HepG2 (cell line): ENCODE data around the gene VILL. TPM values are rescaled to one million over a fixed set of nuclear protein-coding genes. Genes with fewer than 3 reads are reported as not detected.

Experiments used
- ATAC-seq: fragments of 200-7000 bp; cut with Tn5 transposase; 3 replicates; pipeline ENCODE4 v1.9.1; 2020; ENCODE audit warnings: mild to moderate bottlenecking, moderate library complexity
- BruUV-seq: library from RNA; stranded (reverse); fragments of 400-500 nt; replicated peaks from 2 replicates; lab custom pipeline; 2021; lab: Mats Ljungman, UMichigan
- CTCF ChIA-PET: fragments of 300-600 bp; formaldehyde crosslinking; extraction: SDS; loops from one replicate; lab custom pipeline; 2021; ENCODE audit warnings: low total read pairs, inconsistent platforms, low intra/inter-chr PET ratio; lab: Yijun Ruan, JAX
- POLR2A ChIA-PET: fragments of 350-600 bp; sonication (Branson Sonifier 250); formaldehyde crosslinking; loops from one replicate; lab custom pipeline; 2020; ENCODE audit warnings: antibody characterized with exemption, inconsistent platforms; lab: Yijun Ruan, JAX
- DNase-seq: peaks from one replicate; pipeline ENCODE4 v3.0.0-alpha.2; 2015; ENCODE audit warnings: low spot score
- FAIRE-seq: peaks from 3 replicates; lab custom pipeline; 2011; peaks lifted over from hg19 to GRCh38; lab: Jason Lieb, UNC
- H2AFZ ChIP-seq: one replicate; pipeline ENCODE4 v1.6.1; 2011; ENCODE audit warnings: low read length, inconsistent platforms
- H3K27ac ChIP-seq: fragments of 300-600 bp; 3 replicates; pipeline ENCODE4 v1.8.0; 2011; ENCODE audit warnings: mixed run types, mild to moderate bottlenecking, mixed read lengths, low read length, inconsistent platforms; ENCODE audit not compliant: insufficient read depth; ENCODE audit errors: extremely low read length
- H3K27me3 ChIP-seq, 2 experiments: fragments of 200-600 bp in 1 of 2; 2 replicates in 1 of 2; 3 replicates in 1 of 2; pipeline versions ENCODE4 v1.6.0 to v1.8.0; 2011; ENCODE audit warnings: low read length in 2 of 2, mild to moderate bottlenecking in 2 of 2, moderate library complexity in 2 of 2, inconsistent platforms in 1 of 2; ENCODE audit not compliant: insufficient read depth in 2 of 2, control insufficient read depth in 1 of 2
- H3K36me3 ChIP-seq, 2 experiments: fragments of 200-600 bp in 1 of 2; replicated peaks in 1 of 2; 2 replicates in 1 of 2; 3 replicates in 1 of 2; pipeline versions ENCODE4 v1.5.1 to v1.8.0; 2011; ENCODE audit warnings: low read length in 2 of 2, inconsistent platforms in 1 of 2; ENCODE audit not compliant: insufficient read depth in 2 of 2, control insufficient read depth in 1 of 2
- H3K4me1 ChIP-seq: 2 replicates; pipeline ENCODE4 v1.5.1; 2012; ENCODE audit warnings: low read length, inconsistent platforms; ENCODE audit not compliant: insufficient read depth
- H3K4me2 ChIP-seq: 2 replicates; pipeline ENCODE4 v1.6.0; 2011; ENCODE audit warnings: low read depth, low read length, inconsistent platforms
- H3K4me3 ChIP-seq, 3 experiments: fragments of 200-600 bp in 1 of 3; sonication (generic), shearing (Covaris generic) in 1 of 3; replicated peaks in 1 of 3; 2 replicates each; pipeline ENCODE4 v1.5.1; 2011 to 2016; ENCODE audit warnings: low read length in 3 of 3, inconsistent platforms in 2 of 3, low read depth in 2 of 3, mild to moderate bottlenecking in 2 of 3, control low read depth in 1 of 3, mixed read lengths in 1 of 3; ENCODE audit not compliant: insufficient read depth in 1 of 3
- H3K79me2 ChIP-seq: one replicate; pipeline ENCODE4 v1.6.1; 2011; ENCODE audit warnings: low read length, inconsistent platforms; ENCODE audit not compliant: insufficient read depth
- H3K9ac ChIP-seq: 2 replicates; pipeline ENCODE4 v1.6.0; 2011; ENCODE audit warnings: mild to moderate bottlenecking, low read depth, low read length, inconsistent platforms; ENCODE audit not compliant: insufficient read depth
- H3K9me3 ChIP-seq: 2 replicates; pipeline ENCODE4 v1.5.1; 2012; ENCODE audit warnings: mild to moderate bottlenecking, low read length
- H4K20me1 ChIP-seq: 2 replicates; pipeline ENCODE4 v1.6.0; 2011; ENCODE audit warnings: inconsistent platforms, mild to moderate bottlenecking, low read length, moderate library complexity; ENCODE audit not compliant: insufficient read depth
- ATF1 ChIP-seq: IDR thresholded peaks from 2 replicates; pipeline ENCODE4 v1.6.1; 2016; ENCODE audit warnings: mild to moderate bottlenecking, control low read depth
- CCAR2 ChIP-seq: fragments of 200-400 bp; formaldehyde crosslinking; optimal IDR thresholded peaks from 2 replicates; pipeline ENCODE3; 2018; ENCODE audit warnings: low read depth, mild to moderate bottlenecking, low read length, moderate library complexity
- NAIF1 ChIP-seq: sonication (generic); formaldehyde crosslinking; IDR thresholded peaks from 2 replicates; pipeline ENCODE4 v1.5.0; 2020; ENCODE audit warnings: mild to moderate bottlenecking, missing genetic modification reagents, borderline replicate concordance
- NFE2L2 ChIP-seq: fragments of 150-350 bp; IDR thresholded peaks from 2 replicates; pipeline ENCODE4 v1.6.1; 2014; ENCODE audit warnings: low read length
- ZFAT ChIP-seq: sonication (generic); formaldehyde crosslinking; conservative IDR thresholded peaks from 2 replicates; pipeline ENCODE4 v1.8.1; 2023; ENCODE audit warnings: missing genetic modification reagents, inconsistent platforms
- ZNF296 ChIP-seq: sonication (generic); formaldehyde crosslinking; conservative IDR thresholded peaks from 2 replicates; pipeline ENCODE4 v1.5.0; 2020; ENCODE audit warnings: mild to moderate bottlenecking, missing genetic modification reagents
- ZSCAN31 ChIP-seq: sonication (generic); formaldehyde crosslinking; IDR thresholded peaks from 2 replicates; pipeline ENCODE4 v1.5.0; 2020; ENCODE audit warnings: low read depth, mild to moderate bottlenecking, missing genetic modification reagents
- WGBS: methylation state at CpG from one replicate; pipeline ENCODE4 v1.1.6; 2017; ENCODE audit warnings: low lambda C conversion rate; 5-methylcytosine and 5-hydroxymethylcytosine counted together
- in situ Hi-C: cut with HindIII; loops from 2 replicates; pipeline ENCODE4 v1.10.0; 2017; ENCODE audit warnings: low pct_unique_long_range_greater_than_20kb; ENCODE audit not compliant: extremely low pct_ligation_motif_present
- intact Hi-C: fragments of 100-400 bp; cut with micrococcal nuclease; formaldehyde crosslinking; loops from one replicate; pipeline ENCODE4 v1.10.0; 2022; ENCODE audit not compliant: unreplicated experiment
- polyA plus RNA-seq, 8 experiments: library from polyadenylated mRNA; depleted of rRNA in 3 of 8; stranded (reverse) in 7 of 8; unstranded in 1 of 8; fragments of >200 nt; fragmentation: Illumina TruSeq in 4 of 8; extraction: Trizol in 4 of 8; gene quantifications; 2 replicates each; pipeline versions ENCODE4 v1.2.1 to v1.2.3, GENCODE V29; 2011 to 2016; ENCODE audit warnings: low read depth in 4 of 8, missing spikeins in 1 of 8, mixed read lengths in 1 of 8; ENCODE audit not compliant: insufficient read depth in 1 of 8
- total RNA-seq, 5 experiments: library from RNA; depleted of rRNA; stranded (reverse); fragments of >200 nt; fragmentation: Illumina TruSeq; extraction: Trizol; gene quantifications; 2 replicates each; pipeline ENCODE4 v1.2.3, GENCODE V29; 2016; ENCODE audit warnings: low read depth in 1 of 5
- TF ChIP-seq, protein P1 (sequence below): sonication (generic); formaldehyde crosslinking; IDR thresholded peaks from 2 replicates; pipeline ENCODE4 v1.9.0; 2021; ENCODE audit warnings: missing genetic modification reagents, mild to moderate bottlenecking, borderline replicate concordance
- TF ChIP-seq, protein P2 (sequence below): sonication (generic); formaldehyde crosslinking; IDR thresholded peaks from 2 replicates; pipeline ENCODE4 v1.5.0; 2020; ENCODE audit warnings: mild to moderate bottlenecking, missing genetic modification reagents
- TF ChIP-seq, protein P3 (sequence below): IDR thresholded peaks from 2 replicates; pipeline ENCODE4 v1.6.1; 2016
- TF ChIP-seq, protein P4 (sequence below): sonication (generic); formaldehyde crosslinking; conservative IDR thresholded peaks from 2 replicates; pipeline ENCODE4 v1.4.0; 2020; ENCODE audit warnings: missing genetic modification reagents
- TF ChIP-seq, protein P5 (sequence below): sonication (generic); formaldehyde crosslinking; IDR thresholded peaks from 2 replicates; pipeline ENCODE4 v1.4.0; 2020; ENCODE audit warnings: mild to moderate bottlenecking, missing genetic modification reagents

VILL gene
- total and polyA plus RNA-seq, 2 of the 13 experiments (the other 11 are each of a cell fraction or from before 2014, with no cell fraction given): 3.2 to 5.3 TPM

DNA sequence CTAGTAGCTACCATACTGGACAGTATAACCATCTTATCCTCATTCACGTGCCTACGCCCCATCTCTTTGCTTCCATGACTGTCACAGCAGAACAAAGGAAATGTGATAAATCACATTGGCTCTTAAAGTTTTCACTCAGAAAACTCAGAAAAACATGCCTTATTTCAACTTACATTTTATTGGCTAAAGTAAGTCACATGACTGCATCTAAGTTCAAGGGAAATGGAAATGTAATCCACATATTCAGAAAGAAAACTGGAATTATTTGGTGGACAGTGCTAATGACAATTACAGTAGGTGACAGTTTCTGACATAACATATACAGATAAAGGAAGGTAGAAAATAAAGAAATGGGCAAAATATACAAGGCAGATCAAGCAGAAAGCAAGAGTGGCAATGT lies 37.4 kb upstream of the VILL start:
- ATAC-seq (no peak), DNase-seq (no peak), FAIRE-seq (no peak)
- Histone ChIP-seq H3K4me2 (no peak overlapping the region), H3K79me2 (no peaks in the 10 kb centered on the region), H3K4me1 (no peaks in the 10 kb centered on the region), H3K27me3 (no peaks in the 10 kb centered on the region), H3K9ac (no peak overlapping the region), H3K9me3 (no peaks in the 10 kb centered on the region), H4K20me1 (no peaks in the 10 kb centered on the region), H2AFZ (no peak overlapping the region), H3K27ac (no peak overlapping the region), H3K36me3 (peaks cover 12 to 68% of the 10 kb centered on the region in 2 experiments), H3K4me3 (no peak overlapping the region)
- no peak for TF ChIP-seq NAIF1 (CRISPR knock-in tag)
- no peak for TF ChIP-seq CCAR2
- TF ChIP-seq ZFAT: no peak
- intact Hi-C loops (no loop called here), in situ Hi-C loops (no loop called here)
- ChIA-PET POLR2A (no interaction called here), CTCF (no interaction called here)
- WGBS: 97% methylated on average over 2 of the region's 2 CpGs
- BruUV-seq: no TSS peak

DNA sequence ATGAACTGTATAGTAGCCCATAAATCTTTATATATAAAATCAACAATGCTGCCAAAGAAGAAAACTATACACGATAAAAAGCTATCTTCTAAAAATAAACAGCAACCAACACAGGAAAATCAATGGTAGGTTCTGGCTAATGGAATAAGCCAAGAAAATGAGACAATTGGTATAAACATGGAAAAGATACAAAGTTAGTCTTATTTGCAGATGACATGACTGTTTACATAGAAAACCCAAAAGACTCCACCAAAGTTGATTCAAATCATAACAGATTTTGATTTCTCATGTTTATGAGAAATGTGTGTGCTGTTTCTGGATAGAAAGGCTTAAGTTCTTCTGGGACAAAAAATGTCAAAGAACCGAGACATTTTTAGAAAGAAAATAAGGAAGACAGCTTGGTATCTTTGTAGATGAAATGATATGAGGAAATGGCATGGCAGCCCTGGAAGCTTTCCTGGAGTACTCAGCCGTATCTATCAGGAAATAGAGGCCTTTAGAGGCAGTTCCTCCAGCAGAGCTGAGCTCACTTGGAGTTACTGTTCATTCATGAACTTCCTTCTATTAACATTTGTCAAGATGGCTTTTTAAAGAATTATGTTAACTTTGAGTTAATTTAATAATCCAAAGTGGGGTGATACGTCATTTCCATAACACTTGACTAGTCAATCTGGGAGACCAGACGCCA lies 36.7 kb upstream of the VILL start:
- ATAC-seq (no peak), FAIRE-seq (no peak), DNase-seq (no peak)
- 96% methylated on average over 5 of the region's 5 CpGs for WGBS
- Histone ChIP-seq H3K9ac (no peak overlapping the region), H3K36me3 (peaks cover 13 to 69% of the 10 kb centered on the region in 2 experiments), H3K4me3 (no peak overlapping the region), H3K27me3 (no peaks in the 10 kb centered on the region), H3K79me2 (no peaks in the 10 kb centered on the region), H3K4me1 (no peaks in the 10 kb centered on the region), H3K9me3 (no peaks in the 10 kb centered on the region), H2AFZ (no peak overlapping the region), H4K20me1 (no peaks in the 10 kb centered on the region), H3K27ac (no peak overlapping the region), H3K4me2 (no peak overlapping the region)
- TF ChIP-seq, protein P1, sequence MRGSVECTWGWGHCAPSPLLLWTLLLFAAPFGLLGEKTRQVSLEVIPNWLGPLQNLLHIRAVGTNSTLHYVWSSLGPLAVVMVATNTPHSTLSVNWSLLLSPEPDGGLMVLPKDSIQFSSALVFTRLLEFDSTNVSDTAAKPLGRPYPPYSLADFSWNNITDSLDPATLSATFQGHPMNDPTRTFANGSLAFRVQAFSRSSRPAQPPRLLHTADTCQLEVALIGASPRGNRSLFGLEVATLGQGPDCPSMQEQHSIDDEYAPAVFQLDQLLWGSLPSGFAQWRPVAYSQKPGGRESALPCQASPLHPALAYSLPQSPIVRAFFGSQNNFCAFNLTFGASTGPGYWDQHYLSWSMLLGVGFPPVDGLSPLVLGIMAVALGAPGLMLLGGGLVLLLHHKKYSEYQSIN: no peak
- TF ChIP-seq, protein P2, sequence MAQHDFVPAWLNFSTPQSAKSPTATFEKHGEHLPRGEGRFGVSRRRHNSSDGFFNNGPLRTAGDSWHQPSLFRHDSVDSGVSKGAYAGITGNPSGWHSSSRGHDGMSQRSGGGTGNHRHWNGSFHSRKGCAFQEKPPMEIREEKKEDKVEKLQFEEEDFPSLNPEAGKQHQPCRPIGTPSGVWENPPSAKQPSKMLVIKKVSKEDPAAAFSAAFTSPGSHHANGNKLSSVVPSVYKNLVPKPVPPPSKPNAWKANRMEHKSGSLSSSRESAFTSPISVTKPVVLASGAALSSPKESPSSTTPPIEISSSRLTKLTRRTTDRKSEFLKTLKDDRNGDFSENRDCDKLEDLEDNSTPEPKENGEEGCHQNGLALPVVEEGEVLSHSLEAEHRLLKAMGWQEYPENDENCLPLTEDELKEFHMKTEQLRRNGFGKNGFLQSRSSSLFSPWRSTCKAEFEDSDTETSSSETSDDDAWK (CRISPR knock-in tag): no peak
- TF ChIP-seq, protein P3, sequence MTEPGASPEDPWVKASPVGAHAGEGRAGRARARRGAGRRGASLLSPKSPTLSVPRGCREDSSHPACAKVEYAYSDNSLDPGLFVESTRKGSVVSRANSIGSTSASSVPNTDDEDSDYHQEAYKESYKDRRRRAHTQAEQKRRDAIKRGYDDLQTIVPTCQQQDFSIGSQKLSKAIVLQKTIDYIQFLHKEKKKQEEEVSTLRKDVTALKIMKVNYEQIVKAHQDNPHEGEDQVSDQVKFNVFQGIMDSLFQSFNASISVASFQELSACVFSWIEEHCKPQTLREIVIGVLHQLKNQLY (CRISPR knock-in tag): no peak
- TF ChIP-seq ATF1 (CRISPR knock-in tag) (no peak), ZSCAN31 (CRISPR knock-in tag) (no peak), NFE2L2 (no peak), ZNF296 (CRISPR knock-in tag) (no peak)
- TF ChIP-seq, protein P4, sequence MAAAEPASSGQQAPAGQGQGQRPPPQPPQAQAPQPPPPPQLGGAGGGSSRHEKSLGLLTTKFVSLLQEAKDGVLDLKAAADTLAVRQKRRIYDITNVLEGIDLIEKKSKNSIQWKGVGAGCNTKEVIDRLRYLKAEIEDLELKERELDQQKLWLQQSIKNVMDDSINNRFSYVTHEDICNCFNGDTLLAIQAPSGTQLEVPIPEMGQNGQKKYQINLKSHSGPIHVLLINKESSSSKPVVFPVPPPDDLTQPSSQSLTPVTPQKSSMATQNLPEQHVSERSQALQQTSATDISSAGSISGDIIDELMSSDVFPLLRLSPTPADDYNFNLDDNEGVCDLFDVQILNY (CRISPR knock-in tag): no peak
- TF ChIP-seq, protein P5, sequence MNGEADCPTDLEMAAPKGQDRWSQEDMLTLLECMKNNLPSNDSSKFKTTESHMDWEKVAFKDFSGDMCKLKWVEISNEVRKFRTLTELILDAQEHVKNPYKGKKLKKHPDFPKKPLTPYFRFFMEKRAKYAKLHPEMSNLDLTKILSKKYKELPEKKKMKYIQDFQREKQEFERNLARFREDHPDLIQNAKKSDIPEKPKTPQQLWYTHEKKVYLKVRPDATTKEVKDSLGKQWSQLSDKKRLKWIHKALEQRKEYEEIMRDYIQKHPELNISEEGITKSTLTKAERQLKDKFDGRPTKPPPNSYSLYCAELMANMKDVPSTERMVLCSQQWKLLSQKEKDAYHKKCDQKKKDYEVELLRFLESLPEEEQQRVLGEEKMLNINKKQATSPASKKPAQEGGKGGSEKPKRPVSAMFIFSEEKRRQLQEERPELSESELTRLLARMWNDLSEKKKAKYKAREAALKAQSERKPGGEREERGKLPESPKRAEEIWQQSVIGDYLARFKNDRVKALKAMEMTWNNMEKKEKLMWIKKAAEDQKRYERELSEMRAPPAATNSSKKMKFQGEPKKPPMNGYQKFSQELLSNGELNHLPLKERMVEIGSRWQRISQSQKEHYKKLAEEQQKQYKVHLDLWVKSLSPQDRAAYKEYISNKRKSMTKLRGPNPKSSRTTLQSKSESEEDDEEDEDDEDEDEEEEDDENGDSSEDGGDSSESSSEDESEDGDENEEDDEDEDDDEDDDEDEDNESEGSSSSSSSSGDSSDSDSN: no peak
- BruUV-seq: no TSS peak
- intact Hi-C loops (no loop called here), in situ Hi-C loops (no loop called here)
- ChIA-PET CTCF (no interaction called here), POLR2A (no interaction called here)
